GM12873 (cell line): ENCODE measurements around the gene HSD17B8.

ENCODE experiments used
- CTCF ChIP-seq: IDR thresholded peaks from 2 replicates; pipeline ENCODE4 v1.5.1; 2012; ENCODE audit warnings: low read depth, mild to moderate bottlenecking, moderate library complexity, low read length, control low read depth; ENCODE audit not compliant: insufficient read depth; ENCODE audit errors: missing control alignments

Gene HSD17B8

GRCh38 chr6:33248932-33249731 lies 44.7 kb downstream of the HSD17B8 start:
- peak; percentile 9 for TF ChIP-seq CTCF

GRCh38 chr6:33249732-33250630 lies 45.5 kb downstream of the HSD17B8 start:
- TF ChIP-seq CTCF: no peak

GRCh38 chr6:33250731-33251130 lies 46.3 kb downstream of the HSD17B8 start:
- no peak for TF ChIP-seq CTCF

GRCh38 chr6:33251395-33252012 lies 47.0 kb downstream of the HSD17B8 start:
- no peak for TF ChIP-seq CTCF

- TF ChIP-seq CTCF: no peak
Measured at GRCh38 chr6:33252759-33253158, 48.3 kb downstream of the HSD17B8 start.

- TF ChIP-seq CTCF: no peak
Measured at GRCh38 chr6:33254591-33254990, 50.1 kb downstream of the HSD17B8 start.
